K562 (cell line): ENCODE data around the gene SGCG. TPM values are rescaled to one million over a fixed set of nuclear protein-coding genes. Genes with fewer than 3 reads are reported as not detected.

Experiments used
- ATAC-seq: fragments of 200-7000 bp; cut with Tn5 transposase; 3 replicates; pipeline ENCODE4 v1.9.1; 2020; ENCODE audit warnings: moderate library complexity
- BruUV-seq: library from RNA; stranded (reverse); fragments of 400-500 nt; replicated peaks from 2 replicates; lab custom pipeline; 2021; lab: Mats Ljungman, UMichigan
- CTCF ChIA-PET: fragments of 300-600 bp; formaldehyde crosslinking; extraction: SDS; loops from one replicate; lab custom pipeline; 2021; ENCODE audit warnings: low intra/inter-chr PET ratio; lab: Yijun Ruan, JAX
- POLR2A ChIA-PET: fragments of 300-600, 350-650 bp; sonication (Branson Sonifier 250); formaldehyde crosslinking; extraction: SDS; loops from one replicate; lab custom pipeline; 2021; ENCODE audit warnings: antibody characterized with exemption, inconsistent platforms; lab: Yijun Ruan, JAX
- DNase-seq, 4 experiments: peaks; one replicate each; pipeline versions ENCODE4 v3.0.0 to v3.0.0-alpha.2; 2011 to 2018; ENCODE audit warnings: low spot score in 3 of 4, mixed read lengths in 3 of 4; ENCODE audit errors: extremely low read depth in 1 of 4
- FAIRE-seq: peaks from 2 replicates; lab custom pipeline; 2011; peaks lifted over from hg19 to GRCh38; lab: Jason Lieb, UNC
- H2AFZ ChIP-seq: 2 replicates; pipeline ENCODE4 v1.6.0; 2011; ENCODE audit warnings: low read depth, low read length, control low read depth, inconsistent platforms
- H3K27ac ChIP-seq: fragments of 200-600 bp; 3 replicates; pipeline ENCODE4 v1.8.0; 2011; ENCODE audit warnings: low read depth, mild to moderate bottlenecking, control low read depth, inconsistent platforms, low read length, moderate library complexity, mixed read lengths; ENCODE audit errors: extremely low read depth
- H3K27me3 ChIP-seq, 2 experiments: fragments of 300-600 bp in 1 of 2; 2 replicates in 1 of 2; 3 replicates in 1 of 2; pipeline versions ENCODE4 v1.6.0 to v1.8.0; 2011; ENCODE audit warnings: inconsistent platforms in 2 of 2, low read length in 2 of 2, mild to moderate bottlenecking in 1 of 2, mixed read lengths in 1 of 2, moderate library complexity in 1 of 2; ENCODE audit not compliant: control insufficient read depth in 2 of 2, insufficient read depth in 2 of 2
- H3K36me3 ChIP-seq: fragments of 300-600 bp; 3 replicates; pipeline ENCODE4 v1.8.0; 2011; ENCODE audit warnings: mild to moderate bottlenecking, low read length, inconsistent platforms; ENCODE audit not compliant: control insufficient read depth, insufficient read depth
- H3K4me1 ChIP-seq, 2 experiments: fragments of 200-600 bp in 1 of 2; replicated peaks in 1 of 2; 2 replicates in 1 of 2; 3 replicates in 1 of 2; pipeline versions ENCODE4 v1.5.1 to v1.8.0; 2011; ENCODE audit warnings: inconsistent platforms in 2 of 2, low read length in 2 of 2, mild to moderate bottlenecking in 1 of 2, mixed read lengths in 1 of 2, moderate library complexity in 1 of 2; ENCODE audit not compliant: control insufficient read depth in 2 of 2, insufficient read depth in 2 of 2
- H3K4me2 ChIP-seq: 2 replicates; pipeline ENCODE4 v1.6.1; 2011; ENCODE audit warnings: low read length, control low read depth, inconsistent platforms, mixed read lengths; ENCODE audit not compliant: insufficient read depth
- H3K4me3 ChIP-seq: fragments of 200-600 bp; sonication (generic), shearing (Covaris generic); 2 replicates; pipeline ENCODE4 v1.5.1; 2016; ENCODE audit warnings: control low read depth, inconsistent platforms
- H3K79me2 ChIP-seq: fragments of 200-600 bp; 3 replicates; pipeline ENCODE4 v1.8.0; 2011; ENCODE audit warnings: low read length, inconsistent platforms; ENCODE audit not compliant: control insufficient read depth, insufficient read depth
- H3K9ac ChIP-seq, 2 experiments: 2 replicates each; pipeline versions ENCODE4 v1.6.0 to v1.6.1; 2011; ENCODE audit warnings: low read depth in 2 of 2, low read length in 2 of 2, control low read depth in 1 of 2, inconsistent platforms in 1 of 2, mild to moderate bottlenecking in 1 of 2, mixed read lengths in 1 of 2; ENCODE audit not compliant: insufficient read depth in 1 of 2
- H3K9me1 ChIP-seq: one replicate; pipeline ENCODE4 v1.6.0; 2011; ENCODE audit warnings: inconsistent platforms, mild to moderate bottlenecking, low read length, moderate library complexity; ENCODE audit not compliant: control insufficient read depth, insufficient read depth
- H3K9me3 ChIP-seq: replicated peaks from 2 replicates; pipeline ENCODE4 v1.5.1; 2011; ENCODE audit warnings: low read depth, low read length, inconsistent platforms; ENCODE audit not compliant: control insufficient read depth, insufficient read depth
- H4K20me1 ChIP-seq: replicated peaks from 2 replicates; pipeline ENCODE4 v1.6.1; 2011; ENCODE audit warnings: low read length, inconsistent platforms, mixed read lengths; ENCODE audit not compliant: control insufficient read depth, insufficient read depth
- ATF1 ChIP-seq, 2 experiments: fragments of 450-650 bp in 1 of 2; IDR thresholded peaks; 2 replicates each; pipeline ENCODE4 v1.6.1; 2016; ENCODE audit warnings: missing compliant biosample characterization in 1 of 2, missing genetic modification characterization in 1 of 2
- BCL6 ChIP-seq: fragments of 250-450 bp; sonication (Bioruptor Pico); IDR thresholded peaks from 2 replicates; pipeline ENCODE4 v1.4.0; 2020
- CBX8 ChIP-seq: fragments of 200-600 bp; sonication (generic); IDR thresholded peaks from 2 replicates; pipeline ENCODE4 v1.6.1; 2012; ENCODE audit warnings: borderline replicate concordance, mixed run types, low read depth, mild to moderate bottlenecking, moderate library complexity, mixed read lengths, low read length, control low read depth, inconsistent platforms; ENCODE audit not compliant: poor library complexity, severe bottlenecking; ENCODE audit errors: extremely low read depth
- FUS ChIP-seq: fragments of 200-400 bp; formaldehyde crosslinking; optimal IDR thresholded peaks from 2 replicates; pipeline ENCODE3; 2017; ENCODE audit warnings: low read depth, low read length
- GATA2 ChIP-seq: sonication (generic); formaldehyde crosslinking; IDR thresholded peaks from 2 replicates; pipeline ENCODE4 v1.4.0; 2020; ENCODE audit warnings: mild to moderate bottlenecking, missing genetic modification reagents
- SMARCA4 ChIP-seq: fragments of 450-650 bp; IDR thresholded peaks from 2 replicates; pipeline ENCODE4 v1.6.1; 2016
- SMARCE1 ChIP-seq: fragments of 450-650 bp; IDR thresholded peaks from 2 replicates; pipeline ENCODE4 v1.7.1; 2016; ENCODE audit warnings: mild to moderate bottlenecking
- SP1 ChIP-seq: sonication (generic); formaldehyde crosslinking; IDR thresholded peaks from 2 replicates; pipeline ENCODE4 v1.8.1; 2022; ENCODE audit warnings: mild to moderate bottlenecking, missing genetic modification reagents
- SPI1 ChIP-seq: IDR thresholded peaks from 2 replicates; pipeline ENCODE4 v1.6.1; 2011; ENCODE audit warnings: low read depth, low read length, control low read depth, borderline replicate concordance
- TCF7 ChIP-seq: sonication (generic); IDR thresholded peaks from 2 replicates; pipeline ENCODE4 v1.6.1; 2016; ENCODE audit warnings: antibody characterized with exemption, borderline replicate concordance
- TCF7L2 ChIP-seq: fragments of 150-350 bp; IDR thresholded peaks from 2 replicates; pipeline ENCODE4 v1.6.1; 2016; ENCODE audit warnings: low read depth, mild to moderate bottlenecking, low read length, moderate library complexity
- ZNF274 ChIP-seq: IDR thresholded peaks from 2 replicates; pipeline ENCODE4 v1.6.1; 2011; ENCODE audit warnings: low read depth, mild to moderate bottlenecking, low read length, moderate library complexity, borderline replicate concordance
- ZNF41 ChIP-seq: fragments of 250-450 bp; sonication (Bioruptor Pico); conservative IDR thresholded peaks from 2 replicates; pipeline ENCODE4 v1.4.0; 2020; ENCODE audit warnings: mild to moderate bottlenecking
- ZNF431 ChIP-seq: sonication (generic); formaldehyde crosslinking; IDR thresholded peaks from 2 replicates; pipeline ENCODE4 v1.8.0; 2022; ENCODE audit warnings: mild to moderate bottlenecking, missing genetic modification reagents
- ZNF583 ChIP-seq: fragments of 250-450 bp; sonication (Bioruptor Pico); IDR thresholded peaks from 2 replicates; pipeline ENCODE4 v1.4.0; 2020
- WGBS: fragments of 100-300 bp; shearing (Covaris generic); methylation state at CpG from one replicate; pipeline ENCODE4 v1.1.6; 2016; ENCODE audit warnings: low coverage, mixed read lengths; ENCODE audit not compliant: insufficient coverage; ENCODE audit errors: missing lambda C conversion rate; 5-methylcytosine and 5-hydroxymethylcytosine counted together
- in situ Hi-C: fragments of 300-500 bp; cut with MboI; formaldehyde crosslinking; loops from 4 replicates; pipeline ENCODE4 v1.15.0; 2018; ENCODE audit warnings: inconsistent platforms, mixed read lengths
- intact Hi-C: fragments of 100-400 bp; cut with micrococcal nuclease; formaldehyde crosslinking; loops from 2 replicates; pipeline ENCODE4 v1.14.2; 2022
- polyA plus RNA-seq, 8 experiments: library from polyadenylated mRNA; depleted of rRNA in 4 of 8; stranded (reverse) in 5 of 8; unstranded in 3 of 8; fragments of >200 nt; fragmentation: Nextera tagmentation in 2 of 8; fragmentation: Illumina TruSeq in 1 of 8; extraction: Ambion mirVana in 2 of 8; extraction: Trizol in 1 of 8; gene quantifications; 2 replicates each; pipeline versions ENCODE4 v1.2.1 to v1.2.3, GENCODE V29; 2011 to 2014; ENCODE audit warnings: inconsistent platforms in 1 of 8, missing spikeins in 1 of 8
- total RNA-seq, 7 experiments: library from RNA; depleted of rRNA in 6 of 7; stranded (reverse); fragments of >200 nt in 6 of 7; fragmentation: Illumina TruSeq in 2 of 7; extraction: Trizol in 2 of 7; gene quantifications; 2 replicates each; pipeline versions ENCODE4 v1.2.1 to v1.2.3, GENCODE V29; 2011 to 2021; ENCODE audit warnings: low replicate concordance in 1 of 7
- TF ChIP-seq, protein P1 (sequence below): IDR thresholded peaks from 3 replicates; pipeline ENCODE4 v1.6.1; 2011; ENCODE audit warnings: borderline replicate concordance, mild to moderate bottlenecking, moderate library complexity; ENCODE audit not compliant: insufficient read length; ENCODE audit errors: extremely low read depth
- TF ChIP-seq, protein P2 (sequence below): fragments of 450-650 bp; IDR thresholded peaks from 2 replicates; pipeline ENCODE4 v1.6.1; 2016; ENCODE audit warnings: mild to moderate bottlenecking

The SGCG gene
- total and polyA plus RNA-seq, 9 of the 15 experiments (the other 6 are each of a cell fraction or from before 2014, with no cell fraction given): 0.04 to 0.44 (median 0.34) TPM

DNA sequence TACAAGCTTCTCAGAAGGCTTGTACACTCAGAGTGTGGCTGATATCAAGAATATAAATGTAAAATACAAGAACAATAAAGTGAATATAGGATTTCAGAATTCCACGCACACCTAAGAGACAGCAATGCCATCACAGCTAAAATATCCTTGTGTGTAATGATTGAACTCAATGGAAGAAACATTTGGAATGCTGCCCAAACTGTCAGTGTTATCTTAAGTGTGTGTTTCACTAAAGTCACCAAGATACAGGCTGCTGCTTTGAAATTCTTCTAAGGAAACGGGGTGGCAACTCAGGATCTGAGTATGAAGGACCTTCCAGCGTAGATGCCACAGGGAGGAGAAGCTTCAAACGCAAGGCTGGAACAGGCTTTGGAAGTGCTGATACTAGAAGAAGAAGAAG, 86.8 kb downstream of the SGCG start:
- no peak overlapping the region for H2AFZ ChIP-seq
- H3K4me3 ChIP-seq: no peak overlapping the region
- DNase-seq (no peak), ATAC-seq (no peak), FAIRE-seq (no peak)
- H4K20me1 ChIP-seq: no peaks in the 10 kb centered on the region
- 7% methylated on average over 4 of the region's 4 CpGs for WGBS
- BruUV-seq: no TSS peak
- ChIA-PET CTCF (no interaction called here), POLR2A (no interaction called here)
- H3K27ac ChIP-seq: no peak overlapping the region
- no peak overlapping the region for H3K9ac ChIP-seq
- no peak for TF ChIP-seq TCF7L2
- no peak for TF ChIP-seq ATF1 (CRISPR knock-in tag; IDR thresholded peaks at IDR 0.05)
- no peak for TF ChIP-seq ATF1 (tag; IDR thresholded peaks at IDR 0.05)
- TF ChIP-seq BCL6 (CRISPR knock-in tag): no peak
- TF ChIP-seq TCF7: no peak
- TF ChIP-seq, protein P1, sequence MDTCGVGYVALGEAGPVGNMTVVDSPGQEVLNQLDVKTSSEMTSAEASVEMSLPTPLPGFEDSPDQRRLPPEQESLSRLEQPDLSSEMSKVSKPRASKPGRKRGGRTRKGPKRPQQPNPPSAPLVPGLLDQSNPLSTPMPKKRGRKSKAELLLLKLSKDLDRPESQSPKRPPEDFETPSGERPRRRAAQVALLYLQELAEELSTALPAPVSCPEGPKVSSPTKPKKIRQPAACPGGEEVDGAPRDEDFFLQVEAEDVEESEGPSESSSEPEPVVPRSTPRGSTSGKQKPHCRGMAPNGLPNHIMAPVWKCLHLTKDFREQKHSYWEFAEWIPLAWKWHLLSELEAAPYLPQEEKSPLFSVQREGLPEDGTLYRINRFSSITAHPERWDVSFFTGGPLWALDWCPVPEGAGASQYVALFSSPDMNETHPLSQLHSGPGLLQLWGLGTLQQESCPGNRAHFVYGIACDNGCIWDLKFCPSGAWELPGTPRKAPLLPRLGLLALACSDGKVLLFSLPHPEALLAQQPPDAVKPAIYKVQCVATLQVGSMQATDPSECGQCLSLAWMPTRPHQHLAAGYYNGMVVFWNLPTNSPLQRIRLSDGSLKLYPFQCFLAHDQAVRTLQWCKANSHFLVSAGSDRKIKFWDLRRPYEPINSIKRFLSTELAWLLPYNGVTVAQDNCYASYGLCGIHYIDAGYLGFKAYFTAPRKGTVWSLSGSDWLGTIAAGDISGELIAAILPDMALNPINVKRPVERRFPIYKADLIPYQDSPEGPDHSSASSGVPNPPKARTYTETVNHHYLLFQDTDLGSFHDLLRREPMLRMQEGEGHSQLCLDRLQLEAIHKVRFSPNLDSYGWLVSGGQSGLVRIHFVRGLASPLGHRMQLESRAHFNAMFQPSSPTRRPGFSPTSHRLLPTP: no peak
- no peak for TF ChIP-seq FUS
- no peak for TF ChIP-seq CBX8
- TF ChIP-seq SP1: no peak
- no peak for TF ChIP-seq GATA2 (CRISPR knock-in tag)
- TF ChIP-seq ZNF274: no peak
- no peak for TF ChIP-seq SPI1
- no peak for TF ChIP-seq ZNF431 (CRISPR knock-in tag)
- TF ChIP-seq, protein P2, sequence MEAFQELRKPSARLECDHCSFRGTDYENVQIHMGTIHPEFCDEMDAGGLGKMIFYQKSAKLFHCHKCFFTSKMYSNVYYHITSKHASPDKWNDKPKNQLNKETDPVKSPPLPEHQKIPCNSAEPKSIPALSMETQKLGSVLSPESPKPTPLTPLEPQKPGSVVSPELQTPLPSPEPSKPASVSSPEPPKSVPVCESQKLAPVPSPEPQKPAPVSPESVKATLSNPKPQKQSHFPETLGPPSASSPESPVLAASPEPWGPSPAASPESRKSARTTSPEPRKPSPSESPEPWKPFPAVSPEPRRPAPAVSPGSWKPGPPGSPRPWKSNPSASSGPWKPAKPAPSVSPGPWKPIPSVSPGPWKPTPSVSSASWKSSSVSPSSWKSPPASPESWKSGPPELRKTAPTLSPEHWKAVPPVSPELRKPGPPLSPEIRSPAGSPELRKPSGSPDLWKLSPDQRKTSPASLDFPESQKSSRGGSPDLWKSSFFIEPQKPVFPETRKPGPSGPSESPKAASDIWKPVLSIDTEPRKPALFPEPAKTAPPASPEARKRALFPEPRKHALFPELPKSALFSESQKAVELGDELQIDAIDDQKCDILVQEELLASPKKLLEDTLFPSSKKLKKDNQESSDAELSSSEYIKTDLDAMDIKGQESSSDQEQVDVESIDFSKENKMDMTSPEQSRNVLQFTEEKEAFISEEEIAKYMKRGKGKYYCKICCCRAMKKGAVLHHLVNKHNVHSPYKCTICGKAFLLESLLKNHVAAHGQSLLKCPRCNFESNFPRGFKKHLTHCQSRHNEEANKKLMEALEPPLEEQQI: no peak
- TF ChIP-seq ZNF583 (CRISPR knock-in tag): no peak
- no peak for TF ChIP-seq SMARCA4
- no peak for TF ChIP-seq SMARCE1
- no peak for TF ChIP-seq ZNF41
- intact Hi-C loops (no loop called here), in situ Hi-C loops (no loop called here)
- H3K9me1 ChIP-seq: no peaks in the 10 kb centered on the region
- no peaks in the 10 kb centered on the region for H3K79me2 ChIP-seq
- no peaks in the 10 kb centered on the region for H3K27me3 ChIP-seq
- no peaks in the 10 kb centered on the region for H3K9me3 ChIP-seq
- no peaks in the 10 kb centered on the region for H3K4me1 ChIP-seq
- no peak overlapping the region for H3K4me2 ChIP-seq
- H3K36me3 ChIP-seq: no peaks in the 10 kb centered on the region
